GM20431 (cell line): ENCODE results near the gene CROCC2.

ENCODE experiments used
- in situ Hi-C: fragments of 300-500 bp; cut with MseI, MboI; formaldehyde crosslinking; loops from one replicate; pipeline ENCODE4 v1.15.0; 2020; ENCODE audit warnings: low sequenced_read_pairs; ENCODE audit not compliant: unreplicated experiment

Gene CROCC2

DNA sequence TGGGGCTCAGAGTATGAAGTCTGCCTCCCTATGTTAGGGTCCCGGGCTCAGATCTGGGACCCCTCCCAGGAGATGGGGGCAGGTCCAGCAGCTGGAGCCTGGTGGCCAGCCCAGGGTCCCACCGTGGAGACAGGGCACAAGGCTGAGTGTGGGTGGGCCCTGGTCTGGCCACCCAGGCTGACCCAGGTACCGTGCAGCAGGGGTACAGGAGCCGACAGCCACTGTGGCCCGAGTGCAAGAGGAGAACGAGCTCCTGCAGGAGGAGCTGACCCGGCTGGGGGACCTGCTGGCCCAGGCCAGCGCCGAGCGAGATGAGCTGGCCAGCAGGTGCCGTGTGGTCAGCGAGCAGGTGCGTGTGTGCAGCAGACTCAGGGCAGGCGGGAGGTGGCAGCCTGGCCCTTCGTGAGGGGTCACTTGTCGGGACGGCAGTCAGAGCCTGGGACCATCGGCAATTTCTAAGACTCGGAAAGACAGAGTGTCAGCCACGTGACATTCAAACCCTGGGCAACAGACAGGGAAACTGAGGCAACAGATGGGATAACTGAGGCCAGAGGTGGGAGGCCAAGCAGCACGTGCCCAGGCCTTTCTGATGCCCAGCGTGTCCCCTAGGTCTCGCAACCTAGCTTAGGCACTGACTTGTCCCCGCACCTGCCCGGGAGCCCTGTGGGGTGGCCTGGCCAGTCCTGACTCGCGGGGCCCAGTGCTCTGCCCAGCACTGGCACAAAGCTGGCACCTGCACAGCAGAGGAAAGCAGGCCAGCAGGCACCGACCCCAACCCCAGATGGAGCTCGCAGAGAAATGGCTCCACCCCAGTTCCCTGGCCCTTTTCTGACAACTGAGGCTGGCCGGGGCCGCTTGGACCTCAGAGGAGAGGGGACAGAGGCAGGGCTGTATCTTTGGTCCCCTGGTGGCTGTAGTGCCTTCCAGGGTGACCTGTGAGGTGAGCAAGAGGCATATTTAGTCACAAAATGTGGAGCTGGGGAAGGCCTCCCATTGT lies 13.9 kb downstream of the CROCC2 start:
- in situ Hi-C loops, result no loop called here

DNA sequence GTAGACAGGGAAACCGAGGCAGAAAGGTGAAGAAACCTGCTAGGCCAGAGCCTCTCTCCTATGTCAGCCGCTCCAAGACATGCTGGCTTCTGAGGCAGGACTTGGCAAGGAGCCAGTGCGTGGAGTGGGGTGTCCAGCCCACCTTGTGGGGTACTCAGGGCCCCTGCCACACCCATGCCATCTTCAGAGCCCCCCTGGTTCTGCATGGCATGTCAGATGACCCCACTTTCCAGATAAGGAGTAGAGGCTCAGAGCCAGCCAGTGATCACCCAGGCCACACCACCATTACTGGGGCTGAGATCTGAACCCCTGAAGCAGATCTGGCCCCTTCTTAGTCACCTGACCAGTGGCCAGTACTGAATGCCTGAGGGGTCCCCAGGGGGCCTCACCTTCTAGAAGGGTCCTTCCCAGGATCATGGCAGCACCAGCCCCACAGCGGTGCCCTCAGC lies 14.7 kb downstream of the CROCC2 start:
- in situ Hi-C loops, result no loop called here

DNA sequence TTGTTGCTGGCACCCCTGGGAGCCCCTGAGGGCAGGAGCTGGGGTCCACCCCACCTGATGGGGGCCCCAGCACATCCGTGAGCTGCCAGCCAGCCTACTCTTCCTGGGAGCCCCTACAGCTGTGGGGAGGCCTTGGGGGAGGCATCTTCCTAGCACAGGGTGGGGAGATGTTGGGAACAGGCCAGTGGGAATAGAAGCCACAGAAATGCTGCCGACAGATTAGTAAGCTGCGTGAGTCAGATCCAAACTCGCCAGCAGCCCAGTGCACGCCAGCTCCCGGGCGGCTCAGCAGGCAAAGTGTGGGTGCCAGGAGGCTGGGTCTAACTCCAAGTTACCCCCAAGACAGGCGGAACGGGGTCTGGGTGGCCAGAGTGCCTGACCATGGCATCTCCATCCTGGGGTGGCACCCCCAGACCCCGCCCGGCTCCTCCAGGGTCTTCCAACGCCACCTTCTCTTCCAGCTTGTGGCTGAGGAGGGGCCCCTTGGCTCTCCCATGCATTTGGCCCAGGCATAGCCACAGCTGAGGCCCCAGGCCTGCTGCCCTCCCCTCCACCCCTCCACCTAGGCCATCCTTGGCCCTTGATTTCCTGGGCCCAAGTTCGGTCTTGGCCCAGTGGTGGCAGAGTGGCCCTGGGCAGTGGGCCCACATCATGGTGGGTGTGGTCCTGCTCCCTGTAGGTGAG lies 15.3 kb downstream of the CROCC2 start:
- in situ Hi-C loops, result no loop called here

DNA sequence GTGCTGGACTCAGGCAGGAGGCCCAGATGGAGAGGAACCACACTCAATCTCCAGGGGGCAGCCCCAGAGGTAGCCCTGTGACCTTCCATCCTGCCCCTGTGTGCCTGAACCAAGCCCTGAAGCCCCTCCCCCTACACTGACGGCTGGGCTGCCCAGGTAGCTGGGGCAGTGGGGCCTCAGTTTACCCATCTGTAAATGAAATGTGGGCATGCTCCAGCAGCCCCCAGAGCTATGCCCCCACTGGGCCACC lies 15.8 kb downstream of the CROCC2 start:
- in situ Hi-C loops, result no loop called here

GRCh38 chr2:240922245-240922981 lies 16.3 kb downstream of the CROCC2 start:
- in situ Hi-C loops, result no loop called here

GRCh38 chr2:240922982-240923537 lies 16.9 kb downstream of the CROCC2 start:
- in situ Hi-C loops, result no loop called here

- in situ Hi-C loops, result no loop called here
Observed at GRCh38 chr2:240925191-240925567, 19.0 kb downstream of the CROCC2 start.

DNA sequence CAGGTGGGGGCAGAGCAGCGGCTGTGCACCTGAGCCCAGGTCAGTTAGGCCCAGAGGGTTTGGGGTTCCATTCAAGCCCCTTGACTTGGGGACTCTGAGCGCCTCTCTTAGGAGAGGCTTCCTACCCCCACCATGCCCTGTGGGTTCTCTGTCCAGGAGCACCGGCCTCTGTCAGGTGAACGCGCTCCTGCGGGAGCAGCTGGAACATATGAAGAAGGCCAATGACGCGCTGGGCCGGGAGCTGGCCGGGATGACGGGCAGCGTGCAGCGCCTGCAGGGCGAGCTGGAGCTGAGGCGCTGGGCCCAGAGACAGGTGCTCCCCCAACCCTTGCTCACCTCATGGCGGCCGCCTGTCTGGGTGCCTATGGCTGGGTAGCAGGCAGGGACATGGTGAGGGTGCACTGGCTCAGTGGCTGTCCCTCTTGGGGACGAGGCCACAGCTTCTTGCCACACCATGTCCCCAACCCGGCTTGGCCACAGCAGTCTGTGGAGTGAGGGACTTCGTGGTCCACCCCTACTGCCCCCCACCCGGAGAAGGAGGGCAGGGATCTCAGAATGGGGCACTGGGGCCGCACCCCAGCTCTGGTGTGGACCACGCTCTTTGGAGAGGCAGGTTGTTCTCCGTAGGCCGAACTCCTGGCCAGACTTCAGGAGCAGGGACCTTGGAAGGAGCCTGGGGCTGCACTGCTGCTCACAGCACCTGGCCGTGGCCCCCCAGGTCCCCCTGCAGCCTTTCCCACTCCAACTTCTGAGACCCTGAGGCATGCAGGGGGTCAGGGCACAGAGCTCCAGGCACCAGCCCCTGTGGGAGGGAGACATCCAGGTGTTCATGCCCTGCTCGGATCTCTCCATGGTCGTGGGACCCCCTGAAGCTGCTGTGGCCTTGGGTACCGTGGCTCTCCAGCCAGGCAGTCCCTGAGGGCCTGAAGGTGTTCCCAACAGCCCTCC lies 19.7 kb downstream of the CROCC2 start:
- in situ Hi-C loops, result no loop called here

- in situ Hi-C loops, result no loop called here
Observed at GRCh38 chr2:240926516-240927389, 20.6 kb downstream of the CROCC2 start.

DNA sequence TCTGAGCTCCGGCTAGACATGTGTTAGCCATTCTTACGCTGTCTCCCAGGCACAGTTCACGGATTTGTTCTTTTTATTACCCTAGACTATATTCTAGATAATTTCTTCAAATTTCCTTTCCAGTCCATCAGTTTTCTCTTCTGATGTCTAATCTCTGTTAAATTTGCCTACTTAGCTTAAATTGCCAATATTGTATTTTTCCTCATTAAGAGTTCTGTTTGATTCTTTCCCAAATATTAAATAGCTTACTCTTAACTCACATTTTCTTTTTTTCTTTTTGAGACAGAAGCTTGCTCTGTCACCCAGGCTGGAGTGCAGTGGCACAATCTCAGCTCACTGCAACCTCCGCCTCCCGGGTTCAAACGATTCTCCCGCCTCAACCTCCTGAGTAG lies 21.2 kb downstream of the CROCC2 start:
- in situ Hi-C loops, result no loop called here

DNA sequence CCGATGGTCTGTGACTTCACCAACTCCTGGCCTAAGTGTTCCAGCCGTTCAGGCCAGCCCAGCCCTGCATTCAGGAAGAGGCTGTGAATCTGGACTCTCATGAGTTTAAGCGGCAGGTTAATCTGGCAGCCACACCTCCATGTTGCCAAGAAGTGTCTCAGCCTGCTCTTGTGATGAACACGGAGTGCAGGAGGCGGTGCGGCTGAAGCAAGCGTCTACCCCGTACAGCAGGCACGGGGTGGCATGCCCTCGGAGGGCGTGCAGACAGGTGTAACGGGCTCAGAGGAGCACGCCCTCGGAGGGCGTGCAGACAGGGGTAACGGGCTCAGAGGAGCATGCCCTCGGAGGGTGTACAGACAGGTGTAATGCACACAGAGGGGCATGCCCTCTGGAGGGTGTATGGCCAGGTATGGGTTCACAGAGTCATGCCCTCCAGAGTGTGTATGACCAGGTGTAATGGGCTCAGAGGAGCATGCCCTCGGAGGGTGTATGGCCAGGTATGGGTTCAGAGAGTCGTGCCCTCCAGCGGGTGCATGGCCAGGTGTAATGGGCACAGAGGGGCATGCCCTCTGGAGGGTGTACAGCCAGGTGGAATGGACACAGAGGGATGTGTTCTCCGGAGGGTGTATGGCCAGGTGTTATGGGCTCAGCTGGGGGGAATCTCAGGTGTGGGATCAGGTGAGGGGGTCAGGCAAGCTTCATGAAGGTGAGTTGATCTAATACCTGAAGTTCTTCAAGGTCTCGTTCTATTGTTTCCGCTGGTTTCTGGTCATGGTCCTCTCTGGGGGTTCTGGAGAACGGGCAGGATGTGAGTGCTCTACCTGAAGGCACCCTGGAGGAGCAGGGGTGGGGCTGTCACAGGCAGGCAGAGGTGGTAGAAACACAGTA lies 22.6 kb downstream of the CROCC2 start:
- in situ Hi-C loops, result no loop called here

GRCh38 chr2:240929364-240930095 lies 23.4 kb downstream of the CROCC2 start:
- in situ Hi-C loops, result no loop called here

DNA sequence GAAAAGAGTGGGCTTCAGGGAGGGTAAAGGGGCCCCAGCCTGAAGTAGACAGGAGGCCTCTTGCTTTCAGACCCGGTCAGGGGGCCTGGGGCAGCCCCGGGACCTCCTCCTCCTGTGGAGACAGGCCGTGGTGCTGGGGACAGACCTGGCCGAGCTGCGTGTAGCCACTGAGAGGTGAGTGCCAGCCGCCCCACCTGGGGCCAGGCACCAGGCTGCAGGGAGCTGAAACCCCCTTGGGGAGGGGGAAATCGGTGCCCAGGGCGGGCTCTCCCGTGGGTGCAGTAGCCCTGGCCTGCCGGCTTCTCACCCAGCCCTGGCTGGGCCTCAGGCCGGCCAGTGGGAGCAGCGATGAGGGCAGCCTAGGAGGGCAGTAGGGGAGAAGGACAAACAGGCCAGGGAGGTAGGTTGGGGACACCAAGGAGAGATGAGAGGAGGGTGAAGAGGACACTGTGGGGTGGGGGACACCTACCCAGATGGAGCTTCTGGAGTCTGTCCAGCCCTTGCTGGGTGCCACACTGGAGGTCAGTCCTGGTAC lies 24.0 kb downstream of the CROCC2 start:
- in situ Hi-C loops, result no loop called here

DNA sequence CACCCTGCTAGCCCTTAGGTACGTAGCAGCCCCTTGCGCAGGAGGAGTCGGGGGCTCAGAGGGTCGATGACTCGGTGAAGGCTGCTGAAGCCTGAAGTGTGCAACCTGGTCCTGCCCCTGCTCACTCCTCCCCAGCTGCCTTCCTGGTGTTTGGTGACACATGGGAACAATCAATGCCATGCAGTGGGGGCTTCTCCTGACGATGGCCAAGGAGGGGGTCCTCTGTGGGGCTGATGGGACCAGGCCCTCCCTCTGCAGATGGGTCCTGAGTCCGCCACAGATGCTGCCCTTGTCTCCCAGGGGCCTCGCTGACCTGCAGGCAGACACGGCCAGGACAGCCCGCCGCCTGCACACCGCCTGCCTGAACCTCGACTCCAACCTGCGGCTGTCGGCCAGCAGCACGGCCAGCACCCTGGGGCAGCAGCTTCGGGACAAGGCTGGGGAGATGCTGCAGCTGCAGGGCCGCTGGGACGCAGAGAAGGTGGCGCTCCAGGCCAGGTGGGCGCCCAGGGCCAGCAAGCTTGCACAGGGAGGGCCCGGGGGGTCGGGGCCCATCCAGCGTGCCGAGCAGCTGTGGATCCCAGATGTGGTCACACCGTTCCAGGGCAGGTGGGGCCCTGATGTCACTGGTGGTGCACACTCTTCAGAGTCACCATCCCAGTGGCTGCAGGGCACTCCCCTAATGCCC lies 24.6 kb downstream of the CROCC2 start:
- in situ Hi-C loops, result no loop called here

GRCh38 chr2:240931319-240931949 lies 25.3 kb downstream of the CROCC2 start:
- in situ Hi-C loops, result no loop called here
